H9 (cell line): ENCODE measurements around the gene SPSB3. TPM values are rescaled to one million over a fixed set of nuclear protein-coding genes. Genes with fewer than 3 reads are reported as not detected.
A peak's percentile ranks its signal among the peaks of the same experiment; 100 is the strongest.

Experiments
- DNase-seq: peaks from one replicate; pipeline ENCODE4 v3.0.0-alpha.2; 2017
- H2AFZ ChIP-seq: one replicate; pipeline ENCODE4 v1.6.1; 2013; ENCODE audit warnings: mild to moderate bottlenecking, low read length, control low read depth, moderate library complexity
- H2AK5ac ChIP-seq: 2 replicates; pipeline ENCODE4 v1.6.1; 2013; ENCODE audit warnings: low read length, control low read depth, mixed read lengths; ENCODE audit not compliant: insufficient read length
- H2BK120ac ChIP-seq: one replicate; pipeline ENCODE4 v1.6.1; 2013; ENCODE audit warnings: low read depth, mild to moderate bottlenecking, low read length, control low read depth, inconsistent platforms; ENCODE audit not compliant: poor library complexity, severe bottlenecking
- H2BK12ac ChIP-seq: 2 replicates; pipeline ENCODE4 v1.6.1; 2013; ENCODE audit warnings: low read length, control low read depth, mixed read lengths, low read depth; ENCODE audit not compliant: insufficient read length
- H2BK15ac ChIP-seq: 2 replicates; pipeline ENCODE4 v1.6.1; 2013; ENCODE audit warnings: low read depth, low read length, control low read depth
- H2BK20ac ChIP-seq: one replicate; pipeline ENCODE4 v1.6.1; 2013; ENCODE audit warnings: low read depth, mild to moderate bottlenecking, low read length, control low read depth, inconsistent platforms; ENCODE audit not compliant: poor library complexity, severe bottlenecking
- H2BK5ac ChIP-seq: 2 replicates; pipeline ENCODE4 v1.6.1; 2013; ENCODE audit warnings: low read length, control low read depth, mixed read lengths; ENCODE audit not compliant: insufficient read length
- H3K14ac ChIP-seq: 2 replicates; pipeline ENCODE4 v1.6.1; 2013; ENCODE audit warnings: low read length, control low read depth; ENCODE audit not compliant: insufficient read depth
- H3K18ac ChIP-seq: 2 replicates; pipeline ENCODE4 v1.6.1; 2013; ENCODE audit warnings: low read depth, mild to moderate bottlenecking, mixed read lengths, low read length, control low read depth; ENCODE audit not compliant: insufficient read length
- H3K23ac ChIP-seq: 2 replicates; pipeline ENCODE4 v1.6.1; 2013; ENCODE audit warnings: low read length, control low read depth, mixed read lengths, low read depth; ENCODE audit not compliant: insufficient read length
- H3K23me2 ChIP-seq: 2 replicates; pipeline ENCODE4 v1.6.1; 2013; ENCODE audit warnings: low read depth, mild to moderate bottlenecking, mixed read lengths, low read length, control low read depth; ENCODE audit not compliant: insufficient read length, poor library complexity, severe bottlenecking
- H3K27ac ChIP-seq: 2 replicates; pipeline ENCODE4 v1.5.1; 2013; ENCODE audit warnings: low read length, control low read depth, mixed read lengths, low read depth; ENCODE audit not compliant: insufficient read length
- H3K27me3 ChIP-seq: 2 replicates; pipeline ENCODE4 v1.6.1; 2013; ENCODE audit warnings: low read length, control low read depth, inconsistent platforms; ENCODE audit not compliant: insufficient read depth
- H3K4ac ChIP-seq: 2 replicates; pipeline ENCODE4 v1.6.1; 2013; ENCODE audit warnings: low read depth, mild to moderate bottlenecking, control low read depth, inconsistent platforms, low read length, moderate library complexity
- H3K4me1 ChIP-seq: 2 replicates; pipeline ENCODE4 v1.6.1; 2013; ENCODE audit warnings: low read length, control low read depth, inconsistent platforms; ENCODE audit not compliant: insufficient read depth
- H3K4me2 ChIP-seq: 2 replicates; pipeline ENCODE4 v1.6.1; 2013; ENCODE audit warnings: low read length, control low read depth, mixed read lengths; ENCODE audit not compliant: insufficient read length, insufficient read depth
- H3K56ac ChIP-seq: 2 replicates; pipeline ENCODE4 v1.6.1; 2013; ENCODE audit warnings: low read depth, mild to moderate bottlenecking, mixed read lengths, low read length, control low read depth; ENCODE audit not compliant: insufficient read length
- H3K79me1 ChIP-seq: 2 replicates; pipeline ENCODE4 v1.6.1; 2013; ENCODE audit warnings: low read depth, mild to moderate bottlenecking, moderate library complexity, low read length, control low read depth, inconsistent platforms; ENCODE audit not compliant: insufficient read depth, poor library complexity, severe bottlenecking
- H3K79me2 ChIP-seq: 2 replicates; pipeline ENCODE4 v1.6.1; 2013; ENCODE audit warnings: low read length, control low read depth, inconsistent platforms; ENCODE audit not compliant: insufficient read depth
- H3K9ac ChIP-seq: 2 replicates; pipeline ENCODE4 v1.6.1; 2013; ENCODE audit warnings: low read length, control low read depth, mixed read lengths; ENCODE audit not compliant: insufficient read length; ENCODE audit errors: extremely low read depth
- H3K9me3 ChIP-seq: one replicate; pipeline ENCODE4 v1.6.1; 2013; ENCODE audit warnings: low read depth, low read length, inconsistent platforms; ENCODE audit not compliant: control insufficient read depth
- H3T11ph ChIP-seq: one replicate; pipeline ENCODE4 v1.6.1; 2013; ENCODE audit warnings: mild to moderate bottlenecking, low read length, control low read depth, inconsistent platforms
- H4K20me1 ChIP-seq: one replicate; pipeline ENCODE4 v1.6.1; 2013; ENCODE audit not compliant: control insufficient read depth, insufficient read length, insufficient read depth
- H4K5ac ChIP-seq: 2 replicates; pipeline ENCODE4 v1.6.1; 2013; ENCODE audit warnings: low read depth, mild to moderate bottlenecking, mixed read lengths, low read length, control low read depth; ENCODE audit not compliant: insufficient read length
- H4K8ac ChIP-seq: replicated peaks from 2 replicates; pipeline ENCODE4 v1.6.1; 2013; ENCODE audit warnings: low read length, control low read depth, mixed read lengths, low read depth; ENCODE audit not compliant: insufficient read length
- H4K91ac ChIP-seq: 2 replicates; pipeline ENCODE4 v1.6.1; 2013; ENCODE audit warnings: low read depth, mild to moderate bottlenecking, moderate library complexity, mixed read lengths, low read length, control low read depth; ENCODE audit not compliant: insufficient read length
- H3K27ac Mint-ChIP-seq, 3 experiments: 2 replicates in 2 of 3; 3 replicates in 1 of 3; pipeline ENCODE4 v1.8.0; 2020 to 2021; ENCODE audit warnings: mixed read lengths in 3 of 3, mild to moderate bottlenecking in 1 of 3, moderate library complexity in 1 of 3
- H3K27me3 Mint-ChIP-seq: 2 replicates; pipeline ENCODE4 v1.8.0; 2021; ENCODE audit warnings: low read depth, mild to moderate bottlenecking, moderate library complexity, mixed read lengths
- H3K36me3 Mint-ChIP-seq, 3 experiments: 2 replicates in 2 of 3; 3 replicates in 1 of 3; pipeline ENCODE4 v1.8.0; 2020 to 2021; ENCODE audit warnings: low read depth in 3 of 3, mixed read lengths in 3 of 3; ENCODE audit not compliant: insufficient read depth in 1 of 3
- H3K4me1 Mint-ChIP-seq, 2 experiments: 2 replicates each; pipeline ENCODE4 v1.8.0; 2020; ENCODE audit warnings: mixed read lengths in 2 of 2
- H3K4me3 Mint-ChIP-seq, 2 experiments: 2 replicates in 1 of 2; 3 replicates in 1 of 2; pipeline ENCODE4 v1.8.0; 2020 to 2021; ENCODE audit warnings: mild to moderate bottlenecking in 2 of 2, mixed read lengths in 2 of 2, moderate library complexity in 1 of 2
- H3K9me3 Mint-ChIP-seq, 2 experiments: 2 replicates in 1 of 2; 3 replicates in 1 of 2; pipeline ENCODE4 v1.8.0; 2020; ENCODE audit warnings: mild to moderate bottlenecking in 2 of 2, mixed read lengths in 2 of 2, moderate library complexity in 1 of 2
- WGBS: extraction: QIAGEN DNeasy Blood & Tissue Kit; methylation state at CpG from one replicate; pipeline ENCODE4 v1.1.7; 2013; ENCODE audit warnings: missing lambda C conversion rate, low lambda C conversion rate, mixed read lengths; ENCODE audit not compliant: insufficient read length; ENCODE audit errors: extremely low coverage; 5-methylcytosine and 5-hydroxymethylcytosine counted together
- total RNA-seq: library from RNA; stranded (reverse); gene quantifications from 2 replicates; pipeline ENCODE4 v1.2.1, GENCODE V29; 2021
- TF ChIP-seq, protein P1 (sequence below): fragments of 200-600 bp; sonication (generic); conservative IDR thresholded peaks from 3 replicates; pipeline ENCODE4 v1.8.0; 2021; ENCODE audit warnings: antibody characterized with exemption, mild to moderate bottlenecking

The SPSB3 gene
- total RNA-seq, 1 experiment from 2014 or later = 19.9 TPM

DNA sequence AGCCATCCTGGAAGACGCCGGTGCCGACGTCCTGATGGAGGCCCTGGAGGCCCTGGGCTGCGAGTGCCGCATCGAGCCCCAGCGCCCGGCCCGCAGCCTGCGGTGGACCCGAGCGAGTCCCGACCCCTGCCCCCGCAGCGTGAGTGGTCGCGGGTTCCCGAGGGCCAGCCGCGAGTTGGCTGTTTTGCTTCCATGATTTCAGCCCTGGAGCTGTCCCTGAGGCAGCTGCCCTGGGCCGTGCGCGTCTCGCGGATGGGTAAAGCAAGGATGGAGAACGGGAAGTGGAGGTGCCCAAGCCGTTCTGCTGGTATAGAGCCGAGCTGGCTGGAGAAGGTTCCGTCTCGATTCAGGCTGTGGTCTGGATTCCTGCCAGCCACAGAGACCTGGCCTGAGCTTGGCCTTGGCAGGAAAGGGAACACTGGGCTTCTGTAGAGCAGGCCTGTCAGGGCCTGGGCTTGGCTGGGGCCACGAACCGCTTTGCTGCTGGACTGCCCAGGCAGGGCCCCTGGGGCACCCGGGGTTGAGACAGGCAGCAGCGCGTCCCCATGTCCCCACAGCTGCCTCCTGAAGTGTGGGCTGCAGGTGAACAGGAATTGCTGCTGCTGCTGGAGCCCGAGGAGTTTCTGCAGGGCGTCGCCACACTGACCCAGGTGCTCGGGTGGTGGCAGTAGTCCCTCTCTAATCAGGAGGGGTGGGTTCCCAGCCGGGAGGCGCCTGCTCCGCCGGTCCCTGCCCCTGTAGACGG lies 8.5 kb downstream of the SPSB3 start:
- Mint-ChIP-seq H3K36me3 (peaks cover 9 to 36% (median 16%) of the 10 kb centered on the region in 3 experiments; a peak in 6 of 7 replicates), H3K9me3 (no peaks in the 10 kb centered on the region), H3K4me1 (peaks cover 3 to 19% of the 10 kb centered on the region in 2 experiments), H3K27ac (no peak overlapping the region), H3K27me3 (no peaks in the 10 kb centered on the region; the same call in 1 of the 2 replicates), H3K4me3 (peak overlapping the region; percentile 95 to 98)
- no peak overlapping the region for H3K27ac ChIP-seq
- no peak overlapping the region for H2BK5ac ChIP-seq
- H2BK120ac ChIP-seq = no peak overlapping the region
- H3K4ac ChIP-seq = no peak overlapping the region
- H2BK20ac ChIP-seq = no peak overlapping the region
- H4K91ac ChIP-seq = no peak overlapping the region
- no peaks in the 10 kb centered on the region; the same call in 1 of the 2 replicates for H3K79me2 ChIP-seq
- H2AK5ac ChIP-seq = no peak overlapping the region
- H3K23me2 ChIP-seq = peaks cover 9% of the 10 kb centered on the region
- TF ChIP-seq, protein P1, sequence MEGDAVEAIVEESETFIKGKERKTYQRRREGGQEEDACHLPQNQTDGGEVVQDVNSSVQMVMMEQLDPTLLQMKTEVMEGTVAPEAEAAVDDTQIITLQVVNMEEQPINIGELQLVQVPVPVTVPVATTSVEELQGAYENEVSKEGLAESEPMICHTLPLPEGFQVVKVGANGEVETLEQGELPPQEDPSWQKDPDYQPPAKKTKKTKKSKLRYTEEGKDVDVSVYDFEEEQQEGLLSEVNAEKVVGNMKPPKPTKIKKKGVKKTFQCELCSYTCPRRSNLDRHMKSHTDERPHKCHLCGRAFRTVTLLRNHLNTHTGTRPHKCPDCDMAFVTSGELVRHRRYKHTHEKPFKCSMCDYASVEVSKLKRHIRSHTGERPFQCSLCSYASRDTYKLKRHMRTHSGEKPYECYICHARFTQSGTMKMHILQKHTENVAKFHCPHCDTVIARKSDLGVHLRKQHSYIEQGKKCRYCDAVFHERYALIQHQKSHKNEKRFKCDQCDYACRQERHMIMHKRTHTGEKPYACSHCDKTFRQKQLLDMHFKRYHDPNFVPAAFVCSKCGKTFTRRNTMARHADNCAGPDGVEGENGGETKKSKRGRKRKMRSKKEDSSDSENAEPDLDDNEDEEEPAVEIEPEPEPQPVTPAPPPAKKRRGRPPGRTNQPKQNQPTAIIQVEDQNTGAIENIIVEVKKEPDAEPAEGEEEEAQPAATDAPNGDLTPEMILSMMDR = no peak; the same call in 1 of the 3 replicates
- H3K9ac ChIP-seq = peak overlapping the region; percentile 56
- H2BK15ac ChIP-seq = no peak overlapping the region
- no peak overlapping the region for H2BK12ac ChIP-seq
- H3K56ac ChIP-seq = no peak overlapping the region
- H3K14ac ChIP-seq = peak overlapping the region; percentile 49; the same call in 1 of the 2 replicates
- no peaks in the 10 kb centered on the region for H3K27me3 ChIP-seq
- WGBS = no CpG with 5 or more reads among the region's 45 CpGs
- H4K8ac ChIP-seq = no peak overlapping the region
- no peaks in the 10 kb centered on the region for H4K20me1 ChIP-seq
- H3K23ac ChIP-seq = no peak overlapping the region
- H2AFZ ChIP-seq = no peak overlapping the region
- peak overlapping the region; percentile 64 for H3K4me2 ChIP-seq
- H4K5ac ChIP-seq = no peak overlapping the region
- no peak for DNase-seq
- no peaks in the 10 kb centered on the region for H3K9me3 ChIP-seq
- H3K79me1 ChIP-seq = peaks cover 5% of the 10 kb centered on the region
- H3T11ph ChIP-seq = no peak overlapping the region
- H3K4me1 ChIP-seq = no peaks in the 10 kb centered on the region
- H3K18ac ChIP-seq = no peak overlapping the region
